Measurements from ENCODE around the gene NEMP1. TPM values are rescaled to one million over a fixed set of nuclear protein-coding genes. Genes with fewer than 3 reads are reported as not detected.

Gene NEMP1
- polyA plus RNA-seq, 2 of the 4 experiments (the other 2 are of a cell fraction), result 12.7 to 28.4 TPM

DNA sequence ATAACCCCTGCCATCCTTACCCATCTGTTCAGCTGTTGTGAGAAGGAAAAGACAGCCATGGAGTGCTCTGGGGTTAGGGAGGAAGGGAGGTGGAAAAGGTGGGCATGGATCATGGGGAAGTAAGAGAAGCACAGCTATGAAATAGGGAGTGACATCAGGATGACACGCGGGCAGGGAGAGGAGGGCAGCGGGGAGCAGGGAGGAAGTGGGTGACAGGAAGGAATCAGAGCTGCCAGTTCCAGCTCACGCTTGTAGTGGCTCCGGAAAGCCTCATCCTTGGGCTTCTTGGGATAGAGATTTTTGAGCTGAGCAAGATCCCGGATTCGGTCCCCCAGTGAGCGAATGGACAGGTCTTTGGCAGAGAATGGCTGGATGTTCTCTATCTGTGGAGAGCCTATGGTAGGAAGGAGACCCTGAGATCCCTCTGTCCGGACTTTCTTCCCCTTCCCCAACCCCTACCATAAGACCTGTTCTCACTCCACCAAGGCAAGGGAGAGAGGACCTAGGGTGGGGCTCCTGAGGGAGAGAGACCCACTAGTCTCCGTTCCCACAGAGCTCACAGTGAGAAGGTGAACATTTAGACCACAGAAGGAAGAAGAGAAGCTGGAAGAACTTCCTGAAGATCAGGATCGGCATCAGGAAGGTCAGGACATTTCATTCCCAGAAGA lies 20.6 kb upstream of the NEMP1 start:
- DNase-seq (ENCODE audit: low read depth in 1 of 2, low spot score in 1 of 2) (no peak), ATAC-seq (no peak), FAIRE-seq (no peak)
- Histone ChIP-seq H3K4me3 (no peak overlapping the region), H3K4me2 (no peak overlapping the region), H3K4me1 (peaks cover 23% of the 10 kb centered on the region), H3K27ac (no peak overlapping the region), H3K9me3 (no peaks in the 10 kb centered on the region)
- WGBS (ENCODE audit: missing lambda C conversion rate), result 91% methylated on average over 11 of the region's 11 CpGs
- ChIA-PET POLR2A (interaction anchor here (1.9 kb wide), 1 partner anchor 11 kb away, joined by 14 read pairs; the partner anchor contains the start of gene NAB2), CTCF (interaction anchor here (0.7 to 18.3 kb wide), 9 partner anchors 9 to 141 kb away, joined by 3 to 330 read pairs (median 10); partner anchors contain the start of genes NAB2 and STAT6)
- no peak for TF ChIP-seq RCOR1 (IDR thresholded peaks at IDR 0.05; ENCODE audit: low read depth, low read length)
- TF ChIP-seq PHF8 (IDR thresholded peaks at IDR 0.05; ENCODE audit: borderline replicate concordance, low read depth), result no peak
- TF ChIP-seq RAD21 (conservative IDR thresholded peaks at IDR 0.05 in 1 of 2, IDR thresholded peaks at IDR 0.05 in 1 of 2), result no peak
- no peak for TF ChIP-seq ESRRA (IDR thresholded peaks at IDR 0.05; ENCODE audit: borderline replicate concordance, low read length)
- no peak for TF ChIP-seq TFCP2L1 (CRISPR knock-in tag; IDR thresholded peaks at IDR 0.05)
- TF ChIP-seq, protein P1, sequence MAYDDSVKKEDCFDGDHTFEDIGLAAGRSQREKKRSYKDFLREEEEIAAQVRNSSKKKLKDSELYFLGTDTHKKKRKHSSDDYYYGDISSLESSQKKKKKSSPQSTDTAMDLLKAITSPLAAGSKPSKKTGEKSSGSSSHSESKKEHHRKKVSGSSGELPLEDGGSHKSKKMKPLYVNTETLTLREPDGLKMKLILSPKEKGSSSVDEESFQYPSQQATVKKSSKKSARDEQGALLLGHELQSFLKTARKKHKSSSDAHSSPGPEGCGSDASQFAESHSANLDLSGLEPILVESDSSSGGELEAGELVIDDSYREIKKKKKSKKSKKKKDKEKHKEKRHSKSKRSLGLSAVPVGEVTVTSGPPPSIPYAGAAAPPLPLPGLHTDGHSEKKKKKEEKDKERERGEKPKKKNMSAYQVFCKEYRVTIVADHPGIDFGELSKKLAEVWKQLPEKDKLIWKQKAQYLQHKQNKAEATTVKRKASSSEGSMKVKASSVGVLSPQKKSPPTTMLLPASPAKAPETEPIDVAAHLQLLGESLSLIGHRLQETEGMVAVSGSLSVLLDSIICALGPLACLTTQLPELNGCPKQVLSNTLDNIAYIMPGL (CRISPR knock-in tag; IDR thresholded peaks at IDR 0.05; ENCODE audit: borderline replicate concordance), result no peak
- TF ChIP-seq MAZ (IDR thresholded peaks at IDR 0.05; ENCODE audit: borderline replicate concordance, low read depth, low read length), result no peak
- no peak for TF ChIP-seq ZC3H11A (IDR thresholded peaks at IDR 0.05)
- TF ChIP-seq HDAC2 (IDR thresholded peaks at IDR 0.05), result no peak
- no peak for TF ChIP-seq HOXA7 (CRISPR knock-in tag; IDR thresholded peaks at IDR 0.05)
- TF ChIP-seq POLR2A (IDR thresholded peaks at IDR 0.05; ENCODE audit: low read length), result no peak

GRCh38 chr12:57098546-57098945 lies 20.0 kb upstream of the NEMP1 start:
- POLR2A ChIA-PET, result interaction anchor here (1.9 kb wide), 1 partner anchor 10 kb away, joined by 14 read pairs; the partner anchor contains the start of gene NAB2
- ATAC-seq (no peak), FAIRE-seq (no peak), DNase-seq (ENCODE audit: low read depth in 1 of 2, low spot score in 1 of 2) (no peak)
- peaks cover 23% of the 10 kb centered on the region for H3K4me1 ChIP-seq
- no peak for TF ChIP-seq GATA3 (IDR thresholded peaks at IDR 0.05; ENCODE audit: borderline replicate concordance)
- TF ChIP-seq FOSB (CRISPR knock-in tag; IDR thresholded peaks at IDR 0.05), result no peak
- no peak for TF ChIP-seq RAD21 (conservative IDR thresholded peaks at IDR 0.05 in 1 of 2, IDR thresholded peaks at IDR 0.05 in 1 of 2)
- TF ChIP-seq, protein P2, sequence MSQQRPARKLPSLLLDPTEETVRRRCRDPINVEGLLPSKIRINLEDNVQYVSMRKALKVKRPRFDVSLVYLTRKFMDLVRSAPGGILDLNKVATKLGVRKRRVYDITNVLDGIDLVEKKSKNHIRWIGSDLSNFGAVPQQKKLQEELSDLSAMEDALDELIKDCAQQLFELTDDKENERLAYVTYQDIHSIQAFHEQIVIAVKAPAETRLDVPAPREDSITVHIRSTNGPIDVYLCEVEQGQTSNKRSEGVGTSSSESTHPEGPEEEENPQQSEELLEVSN (IDR thresholded peaks at IDR 0.05; ENCODE audit: borderline replicate concordance, low read depth), result no peak
- no peak for TF ChIP-seq BCL3 (IDR thresholded peaks at IDR 0.05)
- no peak for TF ChIP-seq FOXS1 (CRISPR knock-in tag; IDR thresholded peaks at IDR 0.05)
- no peak for TF ChIP-seq REST (IDR thresholded peaks at IDR 0.05)
- TF ChIP-seq ZFP36 (IDR thresholded peaks at IDR 0.05; ENCODE audit: borderline replicate concordance, partially characterized antibody), result no peak
- TF ChIP-seq, protein P3, sequence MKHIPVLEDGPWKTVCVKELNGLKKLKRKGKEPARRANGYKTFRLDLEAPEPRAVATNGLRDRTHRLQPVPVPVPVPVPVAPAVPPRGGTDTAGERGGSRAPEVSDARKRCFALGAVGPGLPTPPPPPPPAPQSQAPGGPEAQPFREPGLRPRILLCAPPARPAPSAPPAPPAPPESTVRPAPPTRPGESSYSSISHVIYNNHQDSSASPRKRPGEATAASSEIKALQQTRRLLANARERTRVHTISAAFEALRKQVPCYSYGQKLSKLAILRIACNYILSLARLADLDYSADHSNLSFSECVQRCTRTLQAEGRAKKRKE (CRISPR knock-in tag; IDR thresholded peaks at IDR 0.05; ENCODE audit: low read depth), result no peak
- TF ChIP-seq POLR2A (IDR thresholded peaks at IDR 0.05; ENCODE audit: low read length), result no peak
- TF ChIP-seq TP53 (CRISPR knock-in tag; IDR thresholded peaks at IDR 0.05), result no peak
- TF ChIP-seq JUNB (IDR thresholded peaks at IDR 0.05), result no peak
- TF ChIP-seq SREBF2 (IDR thresholded peaks at IDR 0.05), result no peak
- no peak for TF ChIP-seq HOXB5 (CRISPR knock-in tag; IDR thresholded peaks at IDR 0.05)
- no peaks in the 10 kb centered on the region for H3K9me3 ChIP-seq
- no peak overlapping the region for H3K27ac ChIP-seq
- H3K4me3 ChIP-seq, result no peak overlapping the region
- CTCF ChIA-PET, result interaction anchor here (0.6 to 18.3 kb wide), 8 partner anchors 9 to 77 kb away, joined by 3 to 330 read pairs (median 10); partner anchors contain the start of genes NAB2 and STAT6
- H3K4me2 ChIP-seq, result no peak overlapping the region
- WGBS (ENCODE audit: missing lambda C conversion rate), result 89% methylated on average over 1 of the region's 1 CpG
